Measurements from ENCODE around the gene LPP. TPM values are rescaled to one million over a fixed set of nuclear protein-coding genes. Genes with fewer than 3 reads are reported as not detected.
A peak's percentile ranks its signal among the peaks of the same experiment; 100 is the strongest.

LPP gene
- polyA plus RNA-seq, 1 donor (not counting 4 experiments of a cell fraction or from before 2014, with no cell fraction given): 16.0 TPM

- no peaks in the 10 kb centered on the region for H3K9me1 ChIP-seq (ENCODE audit: control insufficient read depth, extremely low read depth, insufficient read depth, low read length)
- no peak overlapping the region for H3K4me2 ChIP-seq (ENCODE audit: control insufficient read depth, extremely low read depth, insufficient read depth, low read depth, low read length)
- TF ChIP-seq, protein P1, sequence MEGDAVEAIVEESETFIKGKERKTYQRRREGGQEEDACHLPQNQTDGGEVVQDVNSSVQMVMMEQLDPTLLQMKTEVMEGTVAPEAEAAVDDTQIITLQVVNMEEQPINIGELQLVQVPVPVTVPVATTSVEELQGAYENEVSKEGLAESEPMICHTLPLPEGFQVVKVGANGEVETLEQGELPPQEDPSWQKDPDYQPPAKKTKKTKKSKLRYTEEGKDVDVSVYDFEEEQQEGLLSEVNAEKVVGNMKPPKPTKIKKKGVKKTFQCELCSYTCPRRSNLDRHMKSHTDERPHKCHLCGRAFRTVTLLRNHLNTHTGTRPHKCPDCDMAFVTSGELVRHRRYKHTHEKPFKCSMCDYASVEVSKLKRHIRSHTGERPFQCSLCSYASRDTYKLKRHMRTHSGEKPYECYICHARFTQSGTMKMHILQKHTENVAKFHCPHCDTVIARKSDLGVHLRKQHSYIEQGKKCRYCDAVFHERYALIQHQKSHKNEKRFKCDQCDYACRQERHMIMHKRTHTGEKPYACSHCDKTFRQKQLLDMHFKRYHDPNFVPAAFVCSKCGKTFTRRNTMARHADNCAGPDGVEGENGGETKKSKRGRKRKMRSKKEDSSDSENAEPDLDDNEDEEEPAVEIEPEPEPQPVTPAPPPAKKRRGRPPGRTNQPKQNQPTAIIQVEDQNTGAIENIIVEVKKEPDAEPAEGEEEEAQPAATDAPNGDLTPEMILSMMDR (optimal IDR thresholded peaks at IDR 0.05 in 1 of 3, IDR thresholded peaks at IDR 0.05 in 1 of 3, conservative IDR thresholded peaks at IDR 0.05 in 1 of 3; ENCODE audit: extremely low read depth in 1 of 3, insufficient read depth in 2 of 3, low read length in 3 of 3): no peak
- no peak for TF ChIP-seq EZH2 (IDR thresholded peaks at IDR 0.05; ENCODE audit: low read length)
- no peak overlapping the region for H3K27ac ChIP-seq (ENCODE audit: control insufficient read depth, insufficient read depth, low read length)
- no peak overlapping the region for H2AFZ ChIP-seq (ENCODE audit: control insufficient read depth, low read length)
- no peak overlapping the region for H3K9ac ChIP-seq (ENCODE audit: control insufficient read depth, extremely low read depth, insufficient read depth, low read length)
- H3K79me2 ChIP-seq (ENCODE audit: control insufficient read depth, insufficient read depth, low read length): no peaks in the 10 kb centered on the region
- no peak overlapping the region for H3K4me3 ChIP-seq (ENCODE audit: control insufficient read depth in 2 of 3, extremely low read depth in 1 of 3, insufficient read depth in 2 of 3, low read depth in 1 of 3, low read length in 3 of 3)
- dilution Hi-C loops (cut with MboI; ENCODE audit: extremely low pct_ligation_motif_present, low sequenced_read_pairs): no loop called here
- H3K9me3 ChIP-seq (ENCODE audit: control insufficient read depth, low read depth, low read length): no peaks in the 10 kb centered on the region
- H4K20me1 ChIP-seq (ENCODE audit: control insufficient read depth, extremely low read depth, insufficient read depth, low read length): no peaks in the 10 kb centered on the region
- H3K27me3 ChIP-seq (ENCODE audit: control insufficient read depth, extremely low read depth, insufficient read depth, low read length): no peaks in the 10 kb centered on the region
- DNase-seq (ENCODE audit: low read depth, low spot score): no peak
- H3K36me3 ChIP-seq (ENCODE audit: control insufficient read depth in 2 of 2, extremely low read depth in 1 of 2, insufficient read depth in 2 of 2, low read length in 2 of 2): no peaks in the 10 kb centered on the region
- peaks cover 25% of the 10 kb centered on the region for H3K4me1 ChIP-seq (ENCODE audit: control insufficient read depth, extremely low read depth, insufficient read depth, low read length)
- no peak for FAIRE-seq
Observed at GRCh38 chr3:188580659-188581058, 426.7 kb downstream of the LPP start.

DNA sequence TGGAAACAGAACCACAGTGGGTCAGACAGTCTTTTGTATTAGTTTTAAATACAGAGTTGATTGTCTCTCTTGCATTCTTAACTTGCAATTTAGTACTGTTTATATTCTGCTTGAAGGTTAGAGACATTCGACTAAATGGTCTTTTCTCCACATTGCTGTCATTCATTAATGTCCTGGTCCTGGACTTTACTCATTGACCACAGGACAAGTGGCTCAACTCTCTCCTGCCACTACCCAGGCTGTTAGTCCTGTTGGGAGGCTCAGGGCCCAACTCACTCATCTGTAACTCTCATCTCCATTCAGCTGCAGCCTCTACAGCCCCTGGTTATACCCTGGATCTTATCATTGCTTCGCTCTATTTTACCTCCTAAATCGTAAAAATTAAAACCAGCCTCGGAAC, 427.4 kb downstream of the LPP start:
- Histone ChIP-seq H4K20me1 (ENCODE audit: control insufficient read depth, extremely low read depth, insufficient read depth, low read length) (no peaks in the 10 kb centered on the region), H3K4me2 (ENCODE audit: control insufficient read depth, extremely low read depth, insufficient read depth, low read depth, low read length) (no peak overlapping the region), H3K9me3 (ENCODE audit: control insufficient read depth, low read depth, low read length) (no peaks in the 10 kb centered on the region), H3K36me3 (ENCODE audit: control insufficient read depth in 2 of 2, extremely low read depth in 1 of 2, insufficient read depth in 2 of 2, low read length in 2 of 2) (no peaks in the 10 kb centered on the region), H3K27me3 (ENCODE audit: control insufficient read depth, extremely low read depth, insufficient read depth, low read length) (no peaks in the 10 kb centered on the region), H3K4me3 (ENCODE audit: control insufficient read depth in 2 of 3, extremely low read depth in 1 of 3, insufficient read depth in 2 of 3, low read depth in 1 of 3, low read length in 3 of 3) (no peak overlapping the region), H3K9ac (ENCODE audit: control insufficient read depth, extremely low read depth, insufficient read depth, low read length) (no peak overlapping the region), H3K9me1 (ENCODE audit: control insufficient read depth, extremely low read depth, insufficient read depth, low read length) (no peaks in the 10 kb centered on the region), H3K4me1 (ENCODE audit: control insufficient read depth, extremely low read depth, insufficient read depth, low read length) (peaks cover 32% of the 10 kb centered on the region), H2AFZ (ENCODE audit: control insufficient read depth, low read length) (no peak overlapping the region), H3K79me2 (ENCODE audit: control insufficient read depth, insufficient read depth, low read length) (no peaks in the 10 kb centered on the region), H3K27ac (ENCODE audit: control insufficient read depth, insufficient read depth, low read length) (no peak overlapping the region)
- dilution Hi-C loops (cut with MboI; ENCODE audit: extremely low pct_ligation_motif_present, low sequenced_read_pairs): no loop called here
- TF ChIP-seq EZH2 (IDR thresholded peaks at IDR 0.05; ENCODE audit: low read length): no peak
- TF ChIP-seq, protein P1 (optimal IDR thresholded peaks at IDR 0.05 in 1 of 3, IDR thresholded peaks at IDR 0.05 in 1 of 3, conservative IDR thresholded peaks at IDR 0.05 in 1 of 3; ENCODE audit: extremely low read depth in 1 of 3, insufficient read depth in 2 of 3, low read length in 3 of 3): no peak
- DNase-seq (ENCODE audit: low read depth, low spot score): no peak
- peak; percentile 13 for FAIRE-seq

All from keratinocyte (primary cell).